Endothelial cell (in vitro differentiated cells): Measurements from ENCODE around the gene TMEM208. TPM values are rescaled to one million over a fixed set of nuclear protein-coding genes. Genes with fewer than 3 reads are reported as not detected.

ENCODE experiments used
- DNase-seq: peaks from one replicate; pipeline ENCODE4 v3.0.0; 2021; ENCODE audit warnings: low spot score
- H3K27ac Mint-ChIP-seq: one replicate; pipeline ENCODE4 v1.8.0; 2021; ENCODE audit warnings: mixed read lengths, inconsistent platforms; ENCODE audit not compliant: unreplicated experiment
- H3K27me3 Mint-ChIP-seq: one replicate; pipeline ENCODE4 v1.8.0; 2021; ENCODE audit warnings: mild to moderate bottlenecking, moderate library complexity, mixed read lengths, inconsistent platforms; ENCODE audit not compliant: unreplicated experiment
- H3K36me3 Mint-ChIP-seq: one replicate; pipeline ENCODE4 v1.8.0; 2021; ENCODE audit warnings: mild to moderate bottlenecking, low read depth, mixed read lengths, inconsistent platforms; ENCODE audit not compliant: unreplicated experiment
- H3K4me1 Mint-ChIP-seq: one replicate; pipeline ENCODE4 v1.8.0; 2021; ENCODE audit warnings: mild to moderate bottlenecking, mixed read lengths, inconsistent platforms; ENCODE audit not compliant: unreplicated experiment
- H3K4me3 Mint-ChIP-seq: one replicate; pipeline ENCODE4 v1.8.0; 2021; ENCODE audit warnings: mild to moderate bottlenecking, mixed read lengths, inconsistent platforms; ENCODE audit not compliant: unreplicated experiment
- H3K9me3 Mint-ChIP-seq: one replicate; pipeline ENCODE4 v1.8.0; 2021; ENCODE audit warnings: mixed read lengths, inconsistent platforms; ENCODE audit not compliant: unreplicated experiment
- CTCF ChIP-seq: fragments of 200-600 bp; sonication (generic); IDR thresholded peaks from one replicate; pipeline ENCODE4 v1.5.0; 2021; ENCODE audit warnings: antibody characterized with exemption; ENCODE audit not compliant: unreplicated experiment
- total RNA-seq: library from RNA; stranded (reverse); fragmentation: NEBNext Ultra II Directional; extraction: Animal tissue kit (Norgen Biotek cat#: 25700); gene quantifications from one replicate; pipeline ENCODE4 v1.2.1, GENCODE V29; 2021; ENCODE audit not compliant: unreplicated experiment

Gene TMEM208
- total RNA-seq, 1 donor from 2014 or later: 33.6 TPM

- Mint-ChIP-seq H3K27ac (peak overlapping the region; percentile 22), H3K4me1 (peaks cover 46% of the 10 kb centered on the region)
Measured at GRCh38 chr16:67249178-67250044, 22.5 kb downstream of the TMEM208 start.

GRCh38 chr16:67250045-67250327 is 23.1 kb downstream of the TMEM208 start:
- TF ChIP-seq CTCF: no peak
- no peaks in the 10 kb centered on the region for H3K9me3 Mint-ChIP-seq
- peaks cover 4% of the 10 kb centered on the region for H3K36me3 Mint-ChIP-seq
- H3K4me3 Mint-ChIP-seq: peak overlapping the region; percentile 92
- H3K27me3 Mint-ChIP-seq: peaks cover 14% of the 10 kb centered on the region
- no peak for DNase-seq
- peak overlapping the region; percentile 22 for H3K27ac Mint-ChIP-seq
- H3K4me1 Mint-ChIP-seq: peaks cover 40% of the 10 kb centered on the region

More at GRCh38 chr16:67249178-67250044, 22.5 kb downstream of the TMEM208 start:
- no peak for TF ChIP-seq CTCF
- Mint-ChIP-seq H3K4me3 (peak overlapping the region; percentile 92), H3K27me3 (peaks cover 14% of the 10 kb centered on the region), H3K9me3 (no peaks in the 10 kb centered on the region), H3K36me3 (peaks cover 4% of the 10 kb centered on the region)
- DNase-seq: no peak

GRCh38 chr16:67252609-67253497 is 25.9 kb downstream of the TMEM208 start:
- H3K27ac Mint-ChIP-seq: no peak overlapping the region
- H3K27me3 Mint-ChIP-seq: peaks cover 13% of the 10 kb centered on the region
- H3K4me3 Mint-ChIP-seq: no peak overlapping the region
- peaks cover 15% of the 10 kb centered on the region for H3K36me3 Mint-ChIP-seq
- H3K4me1 Mint-ChIP-seq: peaks cover 32% of the 10 kb centered on the region
- no peak for DNase-seq
- no peak for TF ChIP-seq CTCF
- H3K9me3 Mint-ChIP-seq: no peaks in the 10 kb centered on the region

GRCh38 chr16:67254801-67255552 is 28.0 kb downstream of the TMEM208 start:
- Mint-ChIP-seq H3K4me3 (no peak overlapping the region), H3K27me3 (peaks cover 16% of the 10 kb centered on the region), H3K27ac (no peak overlapping the region), H3K9me3 (no peaks in the 10 kb centered on the region), H3K36me3 (peaks cover 15% of the 10 kb centered on the region), H3K4me1 (peaks cover 22% of the 10 kb centered on the region)
- no peak for DNase-seq
- no peak for TF ChIP-seq CTCF
